Mesendoderm (in vitro differentiated cells): ENCODE measurements around the gene PIMREG.

Experiments used
- DNase-seq: peaks from one replicate; pipeline ENCODE4 v3.0.0; 2013
- H2AK5ac ChIP-seq: 2 replicates; pipeline ENCODE4 v1.6.1; 2013; ENCODE audit warnings: low read length, inconsistent platforms
- H2BK120ac ChIP-seq: 2 replicates; pipeline ENCODE4 v1.6.1; 2013; ENCODE audit warnings: low read depth, mild to moderate bottlenecking, low read length, moderate library complexity, mixed read lengths
- H2BK15ac ChIP-seq: replicated peaks from 2 replicates; pipeline ENCODE4 v1.6.1; 2013; ENCODE audit warnings: low read depth, mild to moderate bottlenecking, moderate library complexity
- H2BK5ac ChIP-seq: 2 replicates; pipeline ENCODE4 v1.6.1; 2013; ENCODE audit warnings: low read length, inconsistent platforms
- H3K18ac ChIP-seq: 2 replicates; pipeline ENCODE4 v1.6.1; 2013; ENCODE audit warnings: mild to moderate bottlenecking, low read length, mixed read lengths
- H3K23ac ChIP-seq: one replicate; pipeline ENCODE4 v1.6.1; 2013; ENCODE audit warnings: low read length
- H3K27ac ChIP-seq: 2 replicates; pipeline ENCODE4 v1.5.1; 2013; ENCODE audit warnings: low read depth, mild to moderate bottlenecking, inconsistent platforms, low read length, moderate library complexity
- H3K27me3 ChIP-seq: 2 replicates; pipeline ENCODE4 v1.6.1; 2013; ENCODE audit warnings: low read length, control low read depth, mild to moderate bottlenecking, inconsistent platforms; ENCODE audit not compliant: insufficient read depth, poor library complexity
- H3K36me3 ChIP-seq: 2 replicates; pipeline ENCODE4 v1.6.1; 2013; ENCODE audit warnings: low read length, inconsistent platforms; ENCODE audit not compliant: control insufficient read depth, insufficient read depth
- H3K4ac ChIP-seq: one replicate; pipeline ENCODE4 v1.6.1; 2013; ENCODE audit warnings: low read depth, mild to moderate bottlenecking, low read length, moderate library complexity
- H3K4me1 ChIP-seq: 2 replicates; pipeline ENCODE4 v1.6.1; 2013; ENCODE audit warnings: low read depth, low read length, inconsistent platforms; ENCODE audit not compliant: control insufficient read depth
- H3K4me2 ChIP-seq: 2 replicates; pipeline ENCODE4 v1.6.1; 2013; ENCODE audit warnings: low read length
- H3K4me3 ChIP-seq: 2 replicates; pipeline ENCODE4 v1.5.1; 2013; ENCODE audit warnings: mild to moderate bottlenecking, low read length
- H3K56ac ChIP-seq: one replicate; pipeline ENCODE4 v1.6.1; 2013; ENCODE audit warnings: low read length
- H3K79me1 ChIP-seq: 2 replicates; pipeline ENCODE4 v1.6.1; 2013; ENCODE audit warnings: low read length, inconsistent platforms
- H3K79me2 ChIP-seq: 2 replicates; pipeline ENCODE4 v1.6.1; 2013; ENCODE audit warnings: mild to moderate bottlenecking, low read length; ENCODE audit not compliant: control insufficient read depth, insufficient read depth
- H3K9ac ChIP-seq: 2 replicates; pipeline ENCODE4 v1.6.1; 2013; ENCODE audit warnings: low read length, inconsistent platforms
- H4K5ac ChIP-seq: one replicate; pipeline ENCODE4 v1.6.1; 2013; ENCODE audit warnings: low read length
- H4K8ac ChIP-seq: one replicate; pipeline ENCODE4 v1.6.1; 2013; ENCODE audit warnings: low read depth, mild to moderate bottlenecking, control low read depth, low read length, moderate library complexity
- WGBS: extraction: QIAGEN DNeasy Blood & Tissue Kit; methylation state at CpG from one replicate; pipeline ENCODE4 v1.1.7; 2013; ENCODE audit warnings: low lambda C conversion rate, missing lambda C conversion rate; ENCODE audit not compliant: insufficient coverage; ENCODE audit errors: extremely low coverage; 5-methylcytosine and 5-hydroxymethylcytosine counted together

The PIMREG gene

GRCh38 chr17:6464446-6465041 is 20.3 kb downstream of the PIMREG start:
- H2BK120ac ChIP-seq, result no peak overlapping the region
- H4K8ac ChIP-seq, result no peak overlapping the region
- no peak overlapping the region for H2AK5ac ChIP-seq
- no peak overlapping the region for H3K23ac ChIP-seq
- H3K18ac ChIP-seq, result no peak overlapping the region
- H3K56ac ChIP-seq, result no peak overlapping the region
- H3K9ac ChIP-seq, result no peak overlapping the region
- H2BK15ac ChIP-seq, result no peak overlapping the region
- no CpG with 5 or more reads among the region's 14 CpGs for WGBS
- no peak overlapping the region for H3K27ac ChIP-seq
- no peak for DNase-seq
- H3K4ac ChIP-seq, result no peak overlapping the region
- H3K79me2 ChIP-seq, result no peaks in the 10 kb centered on the region
- no peak overlapping the region for H3K4me3 ChIP-seq
- no peaks in the 10 kb centered on the region for H3K4me1 ChIP-seq
- no peaks in the 10 kb centered on the region for H3K79me1 ChIP-seq
- H4K5ac ChIP-seq, result no peak overlapping the region
- no peak overlapping the region for H2BK5ac ChIP-seq
- H3K36me3 ChIP-seq, result no peaks in the 10 kb centered on the region
- H3K27me3 ChIP-seq, result no peaks in the 10 kb centered on the region
- no peak overlapping the region for H3K4me2 ChIP-seq

GRCh38 chr17:6465206-6466003 is 21.1 kb downstream of the PIMREG start:
- H2BK15ac ChIP-seq, result no peak overlapping the region

DNA sequence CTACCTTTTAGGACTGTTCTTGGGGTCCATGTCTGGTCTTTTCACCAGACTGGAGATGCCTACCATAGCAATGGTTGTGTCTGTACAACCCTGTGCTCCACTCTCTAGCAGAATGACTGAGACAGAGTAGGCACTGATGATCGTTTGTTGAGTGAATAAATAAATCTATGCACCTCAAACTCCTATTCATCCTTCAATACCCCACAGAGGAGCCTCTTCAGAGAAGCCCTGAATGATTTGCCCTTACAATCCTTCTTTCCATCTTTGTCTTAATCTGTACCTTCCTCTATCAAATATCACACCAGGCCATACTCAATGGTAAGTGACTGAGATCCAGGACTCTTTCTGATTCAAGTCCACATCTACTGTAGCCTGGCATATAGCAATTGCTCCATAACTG is 23.3 kb downstream of the PIMREG start:
- H3K9ac ChIP-seq, result no peak overlapping the region
- no peak overlapping the region for H3K4me3 ChIP-seq
- no peak overlapping the region for H4K5ac ChIP-seq
- H3K27ac ChIP-seq, result no peak overlapping the region
- no peak overlapping the region for H3K23ac ChIP-seq
- H3K36me3 ChIP-seq, result no peaks in the 10 kb centered on the region
- no peak overlapping the region for H2BK15ac ChIP-seq
- H3K79me2 ChIP-seq, result no peaks in the 10 kb centered on the region
- no peak overlapping the region for H3K4ac ChIP-seq
- no peak overlapping the region for H3K56ac ChIP-seq
- no peak overlapping the region for H3K4me2 ChIP-seq
- H4K8ac ChIP-seq, result no peak overlapping the region
- no peak overlapping the region for H2BK120ac ChIP-seq
- DNase-seq, result no peak
- no peaks in the 10 kb centered on the region for H3K79me1 ChIP-seq
- no peak overlapping the region for H2AK5ac ChIP-seq
- no peaks in the 10 kb centered on the region for H3K27me3 ChIP-seq
- no peaks in the 10 kb centered on the region for H3K4me1 ChIP-seq
- no peak overlapping the region for H3K18ac ChIP-seq
- WGBS, result no CpG with 5 or more reads among the region's 1 CpG
- H2BK5ac ChIP-seq, result no peak overlapping the region

More at GRCh38 chr17:6465206-6466003, 21.1 kb downstream of the PIMREG start:
- Histone ChIP-seq H3K18ac (no peak overlapping the region), H3K79me1 (no peaks in the 10 kb centered on the region), H4K5ac (no peak overlapping the region), H3K23ac (no peak overlapping the region), H3K27ac (no peak overlapping the region), H3K27me3 (no peaks in the 10 kb centered on the region), H2BK5ac (no peak overlapping the region), H3K4ac (no peak overlapping the region), H3K4me3 (no peak overlapping the region), H3K56ac (no peak overlapping the region), H3K4me2 (no peak overlapping the region), H3K36me3 (no peaks in the 10 kb centered on the region), H3K79me2 (no peaks in the 10 kb centered on the region), H4K8ac (no peak overlapping the region), H2AK5ac (no peak overlapping the region), H3K9ac (no peak overlapping the region), H3K4me1 (no peaks in the 10 kb centered on the region), H2BK120ac (no peak overlapping the region)
- no peak for DNase-seq
- WGBS, result no CpG with 5 or more reads among the region's 19 CpGs

- H3K36me3 ChIP-seq, result no peaks in the 10 kb centered on the region
- H3K4me2 ChIP-seq, result no peak overlapping the region
- H3K27ac ChIP-seq, result no peak overlapping the region
- H3K79me2 ChIP-seq, result no peaks in the 10 kb centered on the region
- no peak overlapping the region for H3K23ac ChIP-seq
- no peak overlapping the region for H3K56ac ChIP-seq
- no peak overlapping the region for H3K4me3 ChIP-seq
- H3K27me3 ChIP-seq, result no peaks in the 10 kb centered on the region
- WGBS, result no CpG with 5 or more reads among the region's 23 CpGs
- H3K4ac ChIP-seq, result no peak overlapping the region
- H4K5ac ChIP-seq, result no peak overlapping the region
- H3K18ac ChIP-seq, result no peak overlapping the region
- H3K79me1 ChIP-seq, result no peaks in the 10 kb centered on the region
- H3K4me1 ChIP-seq, result no peaks in the 10 kb centered on the region
- DNase-seq, result no peak
- no peak overlapping the region for H4K8ac ChIP-seq
- H2BK120ac ChIP-seq, result no peak overlapping the region
- H3K9ac ChIP-seq, result no peak overlapping the region
- H2BK15ac ChIP-seq, result no peak overlapping the region
- H2BK5ac ChIP-seq, result no peak overlapping the region
- H2AK5ac ChIP-seq, result no peak overlapping the region
Observed at GRCh38 chr17:6468051-6468790, 24.0 kb downstream of the PIMREG start.

- no peak overlapping the region for H2BK5ac ChIP-seq
- no peak overlapping the region for H2BK15ac ChIP-seq
- H4K5ac ChIP-seq, result no peak overlapping the region
- no CpG with 5 or more reads among the region's 24 CpGs for WGBS
- no peak overlapping the region for H3K23ac ChIP-seq
- no peaks in the 10 kb centered on the region for H3K36me3 ChIP-seq
- H3K4me3 ChIP-seq, result no peak overlapping the region
- H3K9ac ChIP-seq, result no peak overlapping the region
- H3K4me2 ChIP-seq, result no peak overlapping the region
- no peak overlapping the region for H4K8ac ChIP-seq
- H2AK5ac ChIP-seq, result no peak overlapping the region
- DNase-seq, result no peak
- no peak overlapping the region for H3K27ac ChIP-seq
- H3K79me1 ChIP-seq, result no peaks in the 10 kb centered on the region
- no peak overlapping the region for H3K4ac ChIP-seq
- no peaks in the 10 kb centered on the region for H3K4me1 ChIP-seq
- no peak overlapping the region for H3K18ac ChIP-seq
- H3K56ac ChIP-seq, result no peak overlapping the region
- no peak overlapping the region for H2BK120ac ChIP-seq
- H3K79me2 ChIP-seq, result no peaks in the 10 kb centered on the region
- no peaks in the 10 kb centered on the region for H3K27me3 ChIP-seq
Observed at GRCh38 chr17:6470146-6470718, 26.0 kb downstream of the PIMREG start.
